ENCODE results near the gene MEIS2.

Gene MEIS2

GRCh38 chr15:36887214-36887961 lies 213.0 kb downstream of the MEIS2 start:
- no peak for DNase-seq

GRCh38 chr15:36886701-36887100 lies 213.6 kb downstream of the MEIS2 start:
- DNase-seq: no peak

GRCh38 chr15:36886191-36886590 lies 214.2 kb downstream of the MEIS2 start:
- DNase-seq: no peak

GRCh38 chr15:36885771-36886170 lies 214.6 kb downstream of the MEIS2 start:
- no peak for DNase-seq

GRCh38 chr15:36884936-36885635 lies 215.3 kb downstream of the MEIS2 start:
- no peak for DNase-seq

GRCh38 chr15:36884518-36884875 lies 215.9 kb downstream of the MEIS2 start:
- no peak for DNase-seq

- peak; percentile 45 for DNase-seq
These were observed 216.4 kb downstream of the MEIS2 start for GRCh38 chr15:36883713-36884517.

GRCh38 chr15:36882487-36883131 lies 217.7 kb downstream of the MEIS2 start:
- DNase-seq: no peak

- no peak for DNase-seq
These were observed 218.3 kb downstream of the MEIS2 start for GRCh38 chr15:36882056-36882455.

GRCh38 chr15:36881516-36881915 lies 218.8 kb downstream of the MEIS2 start:
- no peak for DNase-seq

GRCh38 chr15:36880913-36881460 lies 219.4 kb downstream of the MEIS2 start:
- no peak for DNase-seq

GRCh38 chr15:36880224-36880912 lies 220.0 kb downstream of the MEIS2 start:
- DNase-seq: no peak

GRCh38 chr15:36879568-36880222 lies 220.7 kb downstream of the MEIS2 start:
- DNase-seq: no peak

- DNase-seq: no peak
These were observed 221.6 kb downstream of the MEIS2 start for GRCh38 chr15:36878684-36879262.

GRCh38 chr15:36877796-36878683 lies 222.3 kb downstream of the MEIS2 start:
- DNase-seq: no peak

- no peak for DNase-seq
These were observed 223.1 kb downstream of the MEIS2 start for GRCh38 chr15:36877294-36877693.

- no peak for DNase-seq
These were observed 224.5 kb downstream of the MEIS2 start for GRCh38 chr15:36875740-36876334.

GRCh38 chr15:36874930-36875329 lies 225.4 kb downstream of the MEIS2 start:
- DNase-seq: no peak

GRCh38 chr15:36867436-36867835 lies 232.9 kb downstream of the MEIS2 start:
- no peak for DNase-seq

GRCh38 chr15:36866896-36867295 lies 233.5 kb downstream of the MEIS2 start:
- no peak for DNase-seq
